K562 (cell line): Measurements from ENCODE around the gene GMPR2. TPM values are rescaled to one million over a fixed set of nuclear protein-coding genes. Genes with fewer than 3 reads are reported as not detected.

ENCODE experiments used
- ATAC-seq: fragments of 200-7000 bp; cut with Tn5 transposase; 3 replicates; pipeline ENCODE4 v1.9.1; 2020; ENCODE audit warnings: moderate library complexity
- BruUV-seq: library from RNA; stranded (reverse); fragments of 400-500 nt; replicated peaks from 2 replicates; lab custom pipeline; 2021; lab: Mats Ljungman, UMichigan
- CTCF ChIA-PET: fragments of 300-600 bp; formaldehyde crosslinking; extraction: SDS; loops from one replicate; lab custom pipeline; 2021; ENCODE audit warnings: low intra/inter-chr PET ratio; lab: Yijun Ruan, JAX
- POLR2A ChIA-PET: fragments of 300-600, 350-650 bp; sonication (Branson Sonifier 250); formaldehyde crosslinking; extraction: SDS; loops from one replicate; lab custom pipeline; 2021; ENCODE audit warnings: antibody characterized with exemption, inconsistent platforms; lab: Yijun Ruan, JAX
- DNase-seq, 4 experiments: peaks; one replicate each; pipeline versions ENCODE4 v3.0.0 to v3.0.0-alpha.2; 2011 to 2018; ENCODE audit warnings: low spot score in 3 of 4, mixed read lengths in 3 of 4; ENCODE audit errors: extremely low read depth in 1 of 4
- FAIRE-seq: peaks from 2 replicates; lab custom pipeline; 2011; peaks lifted over from hg19 to GRCh38; lab: Jason Lieb, UNC
- H2AFZ ChIP-seq: 2 replicates; pipeline ENCODE4 v1.6.0; 2011; ENCODE audit warnings: low read depth, low read length, control low read depth, inconsistent platforms
- H3K27ac ChIP-seq: fragments of 200-600 bp; 3 replicates; pipeline ENCODE4 v1.8.0; 2011; ENCODE audit warnings: low read depth, mild to moderate bottlenecking, control low read depth, inconsistent platforms, low read length, moderate library complexity, mixed read lengths; ENCODE audit errors: extremely low read depth
- H3K27me3 ChIP-seq, 2 experiments: fragments of 300-600 bp in 1 of 2; 2 replicates in 1 of 2; 3 replicates in 1 of 2; pipeline versions ENCODE4 v1.6.0 to v1.8.0; 2011; ENCODE audit warnings: inconsistent platforms in 2 of 2, low read length in 2 of 2, mild to moderate bottlenecking in 1 of 2, mixed read lengths in 1 of 2, moderate library complexity in 1 of 2; ENCODE audit not compliant: control insufficient read depth in 2 of 2, insufficient read depth in 2 of 2
- H3K36me3 ChIP-seq: fragments of 300-600 bp; 3 replicates; pipeline ENCODE4 v1.8.0; 2011; ENCODE audit warnings: mild to moderate bottlenecking, low read length, inconsistent platforms; ENCODE audit not compliant: control insufficient read depth, insufficient read depth
- H3K4me1 ChIP-seq, 2 experiments: fragments of 200-600 bp in 1 of 2; replicated peaks in 1 of 2; 2 replicates in 1 of 2; 3 replicates in 1 of 2; pipeline versions ENCODE4 v1.5.1 to v1.8.0; 2011; ENCODE audit warnings: inconsistent platforms in 2 of 2, low read length in 2 of 2, mild to moderate bottlenecking in 1 of 2, mixed read lengths in 1 of 2, moderate library complexity in 1 of 2; ENCODE audit not compliant: control insufficient read depth in 2 of 2, insufficient read depth in 2 of 2
- H3K4me2 ChIP-seq: 2 replicates; pipeline ENCODE4 v1.6.1; 2011; ENCODE audit warnings: low read length, control low read depth, inconsistent platforms, mixed read lengths; ENCODE audit not compliant: insufficient read depth
- H3K4me3 ChIP-seq: fragments of 200-600 bp; sonication (generic), shearing (Covaris generic); 2 replicates; pipeline ENCODE4 v1.5.1; 2016; ENCODE audit warnings: control low read depth, inconsistent platforms
- H3K79me2 ChIP-seq: fragments of 200-600 bp; 3 replicates; pipeline ENCODE4 v1.8.0; 2011; ENCODE audit warnings: low read length, inconsistent platforms; ENCODE audit not compliant: control insufficient read depth, insufficient read depth
- H3K9ac ChIP-seq, 2 experiments: 2 replicates each; pipeline versions ENCODE4 v1.6.0 to v1.6.1; 2011; ENCODE audit warnings: low read depth in 2 of 2, low read length in 2 of 2, control low read depth in 1 of 2, inconsistent platforms in 1 of 2, mild to moderate bottlenecking in 1 of 2, mixed read lengths in 1 of 2; ENCODE audit not compliant: insufficient read depth in 1 of 2
- H3K9me1 ChIP-seq: one replicate; pipeline ENCODE4 v1.6.0; 2011; ENCODE audit warnings: inconsistent platforms, mild to moderate bottlenecking, low read length, moderate library complexity; ENCODE audit not compliant: control insufficient read depth, insufficient read depth
- H3K9me3 ChIP-seq: replicated peaks from 2 replicates; pipeline ENCODE4 v1.5.1; 2011; ENCODE audit warnings: low read depth, low read length, inconsistent platforms; ENCODE audit not compliant: control insufficient read depth, insufficient read depth
- H4K20me1 ChIP-seq: replicated peaks from 2 replicates; pipeline ENCODE4 v1.6.1; 2011; ENCODE audit warnings: low read length, inconsistent platforms, mixed read lengths; ENCODE audit not compliant: control insufficient read depth, insufficient read depth
- HOXB6 ChIP-seq: fragments of 250-450 bp; sonication (Bioruptor Pico); IDR thresholded peaks from 2 replicates; pipeline ENCODE4 v1.5.1; 2022; ENCODE audit warnings: mild to moderate bottlenecking, borderline replicate concordance
- ILF3 ChIP-seq: fragments of 450-650 bp; IDR thresholded peaks from 2 replicates; pipeline ENCODE4 v1.6.1; 2018; ENCODE audit warnings: antibody characterized with exemption, mild to moderate bottlenecking, moderate library complexity, borderline replicate concordance
- MCM3 ChIP-seq: fragments of 450-650 bp; IDR thresholded peaks from 2 replicates; pipeline ENCODE4 v1.6.1; 2016
- MYC ChIP-seq, 2 experiments: fragments of 250-450 bp in 1 of 2; sonication (Bioruptor Pico) in 1 of 2; IDR thresholded peaks; 2 replicates each; pipeline versions ENCODE4 v1.5.1 to v1.6.1; 2012 to 2021; ENCODE audit warnings: low read depth in 2 of 2, borderline replicate concordance in 1 of 2, improper control_type of control experiment in 1 of 2, low read length in 1 of 2, mild to moderate bottlenecking in 1 of 2, moderate library complexity in 1 of 2
- SUPT5H ChIP-seq: fragments of 450-650 bp; IDR thresholded peaks from 2 replicates; pipeline ENCODE4 v1.6.1; 2016
- ZNF23 ChIP-seq: fragments of 250-450 bp; sonication (Bioruptor Pico); IDR thresholded peaks from 2 replicates; pipeline ENCODE4 v1.4.0; 2020; ENCODE audit warnings: mild to moderate bottlenecking
- WGBS: fragments of 100-300 bp; shearing (Covaris generic); methylation state at CpG from one replicate; pipeline ENCODE4 v1.1.6; 2016; ENCODE audit warnings: low coverage, mixed read lengths; ENCODE audit not compliant: insufficient coverage; ENCODE audit errors: missing lambda C conversion rate; 5-methylcytosine and 5-hydroxymethylcytosine counted together
- in situ Hi-C: fragments of 300-500 bp; cut with MboI; formaldehyde crosslinking; loops from 4 replicates; pipeline ENCODE4 v1.15.0; 2018; ENCODE audit warnings: inconsistent platforms, mixed read lengths
- intact Hi-C: fragments of 100-400 bp; cut with micrococcal nuclease; formaldehyde crosslinking; loops from 2 replicates; pipeline ENCODE4 v1.14.2; 2022
- polyA plus RNA-seq, 8 experiments: library from polyadenylated mRNA; depleted of rRNA in 4 of 8; stranded (reverse) in 5 of 8; unstranded in 3 of 8; fragments of >200 nt; fragmentation: Nextera tagmentation in 2 of 8; fragmentation: Illumina TruSeq in 1 of 8; extraction: Ambion mirVana in 2 of 8; extraction: Trizol in 1 of 8; gene quantifications; 2 replicates each; pipeline versions ENCODE4 v1.2.1 to v1.2.3, GENCODE V29; 2011 to 2014; ENCODE audit warnings: inconsistent platforms in 1 of 8, missing spikeins in 1 of 8
- total RNA-seq, 7 experiments: library from RNA; depleted of rRNA in 6 of 7; stranded (reverse); fragments of >200 nt in 6 of 7; fragmentation: Illumina TruSeq in 2 of 7; extraction: Trizol in 2 of 7; gene quantifications; 2 replicates each; pipeline versions ENCODE4 v1.2.1 to v1.2.3, GENCODE V29; 2011 to 2021; ENCODE audit warnings: low replicate concordance in 1 of 7
- TF ChIP-seq, protein P1 (sequence below): fragments of 250-450 bp; sonication (Bioruptor Pico); IDR thresholded peaks from 2 replicates; pipeline ENCODE4 v1.8.0; 2021; ENCODE audit warnings: moderate library complexity, mild to moderate bottlenecking, inconsistent platforms
- TF ChIP-seq, protein P2 (sequence below): sonication (generic); formaldehyde crosslinking; IDR thresholded peaks from 2 replicates; pipeline ENCODE4 v1.8.0; 2022; ENCODE audit warnings: mild to moderate bottlenecking, low read depth, missing genetic modification reagents

Gene GMPR2
- total and polyA plus RNA-seq, 9 of the 15 experiments (the other 6 are each of a cell fraction or from before 2014, with no cell fraction given), result 26.4 to 67.4 (median 36.3) TPM

- ChIA-PET CTCF (no interaction called here), POLR2A (interaction anchor here (0.6 kb wide), 1 partner anchor 181 kb away, joined by 3 read pairs; no protein-coding TSS in a partner anchor)
- Histone ChIP-seq H2AFZ (no peak overlapping the region), H3K27ac (no peak overlapping the region), H3K9me3 (no peaks in the 10 kb centered on the region), H3K4me2 (no peak overlapping the region), H3K79me2 (no peaks in the 10 kb centered on the region), H3K9me1 (no peaks in the 10 kb centered on the region), H3K36me3 (no peaks in the 10 kb centered on the region), H3K27me3 (no peaks in the 10 kb centered on the region), H4K20me1 (no peaks in the 10 kb centered on the region), H3K4me1 (peaks cover 15 to 62% of the 10 kb centered on the region in 2 experiments; a peak in 4 of 5 replicates), H3K4me3 (no peak overlapping the region), H3K9ac (no peak overlapping the region; a peak in 1 of 4 replicates)
- FAIRE-seq (no peak), ATAC-seq (no peak), DNase-seq (no peak)
- WGBS, result 66% methylated on average over 2 of the region's 4 CpGs
- intact Hi-C loops (no loop called here), in situ Hi-C loops (no loop called here)
- no TSS peak for BruUV-seq
- TF ChIP-seq ILF3 (no peak), ZNF23 (CRISPR knock-in tag) (no peak), HOXB6 (CRISPR knock-in tag) (no peak), SUPT5H (no peak), MYC (IDR thresholded peaks at IDR 0.05; ENCODE audit: low read depth, low read length) (no peak), MYC (CRISPR knock-in tag; IDR thresholded peaks at IDR 0.05; ENCODE audit: borderline replicate concordance, low read depth) (no peak), MCM3 (no peak)
- TF ChIP-seq, protein P1, sequence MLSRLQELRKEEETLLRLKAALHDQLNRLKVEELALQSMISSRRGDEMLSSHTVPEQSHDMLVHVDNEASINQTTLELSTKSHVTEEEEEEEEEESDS (CRISPR knock-in tag), result no peak
- TF ChIP-seq, protein P2, sequence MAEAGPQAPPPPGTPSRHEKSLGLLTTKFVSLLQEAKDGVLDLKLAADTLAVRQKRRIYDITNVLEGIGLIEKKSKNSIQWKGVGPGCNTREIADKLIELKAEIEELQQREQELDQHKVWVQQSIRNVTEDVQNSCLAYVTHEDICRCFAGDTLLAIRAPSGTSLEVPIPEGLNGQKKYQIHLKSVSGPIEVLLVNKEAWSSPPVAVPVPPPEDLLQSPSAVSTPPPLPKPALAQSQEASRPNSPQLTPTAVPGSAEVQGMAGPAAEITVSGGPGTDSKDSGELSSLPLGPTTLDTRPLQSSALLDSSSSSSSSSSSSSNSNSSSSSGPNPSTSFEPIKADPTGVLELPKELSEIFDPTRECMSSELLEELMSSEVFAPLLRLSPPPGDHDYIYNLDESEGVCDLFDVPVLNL (CRISPR knock-in tag), result no peak
These were observed 28.0 kb downstream of the GMPR2 start for GRCh38 chr14:24260780-24261157.
